Measurements from ENCODE around the gene KLHL25.

DNA sequence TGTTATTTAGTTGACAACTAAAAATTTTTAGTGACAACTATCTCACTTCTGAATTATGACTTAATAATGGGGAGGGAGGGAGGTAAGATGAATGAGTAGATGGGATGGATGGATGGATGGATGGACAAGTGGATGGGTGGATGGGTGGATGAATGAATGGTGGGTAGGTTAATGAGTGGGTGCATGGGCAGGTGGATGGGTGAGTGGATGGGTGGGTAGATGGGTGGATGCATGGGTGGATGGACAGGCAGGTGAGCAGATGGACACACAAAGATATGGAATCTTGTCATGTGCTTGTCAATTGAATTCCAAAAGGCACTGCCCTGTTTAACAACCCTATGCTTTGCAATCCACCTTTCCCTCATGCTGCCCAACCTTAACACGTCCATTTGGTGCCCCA is 41.5 kb downstream of the KLHL25 start:
- TF ChIP-seq CTCF (IDR thresholded peaks at IDR 0.05; ENCODE audit: low read depth, low read length, poor library complexity, severe bottlenecking) (no peak), EZH2phosphoT487 (IDR thresholded peaks at IDR 0.05; ENCODE audit: borderline replicate concordance, low read length) (no peak)

Data from DOHH2 (cell line).